NT2/D1 (cell line): ENCODE results near the gene BNIP1.

Experiments used
- DNase-seq: peaks from one replicate; pipeline ENCODE4 v3.0.0-alpha.2; 2011; ENCODE audit warnings: low read depth, low spot score
- H3K27me3 ChIP-seq: 2 replicates; pipeline ENCODE4 v1.6.0; 2011; ENCODE audit warnings: mild to moderate bottlenecking; ENCODE audit not compliant: insufficient read length, insufficient read depth
- H3K36me3 ChIP-seq: 2 replicates; pipeline ENCODE4 v1.6.1; 2011; ENCODE audit warnings: mild to moderate bottlenecking, low read length, mixed read lengths; ENCODE audit not compliant: insufficient read depth, insufficient read length
- H3K4me1 ChIP-seq: 2 replicates; pipeline ENCODE4 v1.5.1; 2011; ENCODE audit not compliant: insufficient read depth, insufficient read length
- H3K4me3 ChIP-seq: 2 replicates; pipeline ENCODE4 v1.5.1; 2011; ENCODE audit warnings: low read depth; ENCODE audit not compliant: insufficient read length
- H3K9ac ChIP-seq: 2 replicates; pipeline ENCODE4 v1.6.0; 2011; ENCODE audit warnings: low read depth; ENCODE audit not compliant: insufficient read length
- H3K9me3 ChIP-seq: 2 replicates; pipeline ENCODE4 v1.5.1; 2011; ENCODE audit warnings: mild to moderate bottlenecking, low read length; ENCODE audit not compliant: insufficient read depth
- SUZ12 ChIP-seq: IDR thresholded peaks from 2 replicates; pipeline ENCODE4 v1.6.1; 2011; ENCODE audit not compliant: insufficient read length, insufficient read depth; ENCODE audit errors: extremely low read depth
- YY1 ChIP-seq: IDR thresholded peaks from 2 replicates; pipeline ENCODE4 v1.6.1; 2011; ENCODE audit not compliant: insufficient read length, insufficient read depth
- ZNF274 ChIP-seq: IDR thresholded peaks from 2 replicates; pipeline ENCODE4 v1.6.1; 2011; ENCODE audit warnings: mild to moderate bottlenecking, low read depth, low read length

The BNIP1 gene

GRCh38 chr5:173165177-173166016, 21.1 kb downstream of the BNIP1 start:
- Histone ChIP-seq H3K9me3 (no peaks in the 10 kb centered on the region), H3K36me3 (peaks cover 18% of the 10 kb centered on the region), H3K4me1 (peaks cover 3% of the 10 kb centered on the region), H3K4me3 (no peak overlapping the region), H3K27me3 (no peaks in the 10 kb centered on the region), H3K9ac (no peak overlapping the region)
- TF ChIP-seq YY1: no peak
- no peak for TF ChIP-seq ZNF274
- no peak for TF ChIP-seq SUZ12
- no peak for DNase-seq

GRCh38 chr5:173172166-173172565, 27.8 kb downstream of the BNIP1 start:
- TF ChIP-seq SUZ12 (no peak), YY1 (no peak), ZNF274 (no peak)
- Histone ChIP-seq H3K4me3 (no peak overlapping the region), H3K9ac (no peak overlapping the region), H3K9me3 (no peaks in the 10 kb centered on the region), H3K27me3 (no peaks in the 10 kb centered on the region), H3K36me3 (no peaks in the 10 kb centered on the region), H3K4me1 (no peaks in the 10 kb centered on the region)
- DNase-seq: no peak

GRCh38 chr5:173175523-173175922, 31.2 kb downstream of the BNIP1 start:
- H3K9me3 ChIP-seq: peaks cover 9% of the 10 kb centered on the region
- H3K36me3 ChIP-seq: no peaks in the 10 kb centered on the region
- DNase-seq: no peak
- TF ChIP-seq YY1 (no peak), ZNF274 (no peak), SUZ12 (no peak)
- H3K27me3 ChIP-seq: no peaks in the 10 kb centered on the region
- H3K4me3 ChIP-seq: no peak overlapping the region
- H3K4me1 ChIP-seq: no peaks in the 10 kb centered on the region
- no peak overlapping the region for H3K9ac ChIP-seq

- Histone ChIP-seq H3K27me3 (no peaks in the 10 kb centered on the region), H3K9ac (no peak overlapping the region), H3K4me1 (no peaks in the 10 kb centered on the region), H3K36me3 (no peaks in the 10 kb centered on the region), H3K9me3 (peaks cover 13% of the 10 kb centered on the region), H3K4me3 (no peak overlapping the region)
- TF ChIP-seq ZNF274: no peak
- TF ChIP-seq YY1: no peak
- no peak for TF ChIP-seq SUZ12
- DNase-seq: no peak
Measured at GRCh38 chr5:173178369-173178910, 34.1 kb downstream of the BNIP1 start.

GRCh38 chr5:173180331-173180730, 36.0 kb downstream of the BNIP1 start:
- Histone ChIP-seq H3K4me1 (no peaks in the 10 kb centered on the region), H3K9ac (no peak overlapping the region), H3K36me3 (no peaks in the 10 kb centered on the region), H3K4me3 (no peak overlapping the region), H3K27me3 (no peaks in the 10 kb centered on the region), H3K9me3 (peaks cover 13% of the 10 kb centered on the region)
- TF ChIP-seq YY1: no peak
- TF ChIP-seq ZNF274: no peak
- TF ChIP-seq SUZ12: no peak
- no peak for DNase-seq

GRCh38 chr5:173187054-173187743, 42.9 kb downstream of the BNIP1 start:
- H3K4me3 ChIP-seq: no peak overlapping the region
- no peaks in the 10 kb centered on the region for H3K4me1 ChIP-seq
- H3K36me3 ChIP-seq: no peaks in the 10 kb centered on the region
- no peaks in the 10 kb centered on the region for H3K9me3 ChIP-seq
- TF ChIP-seq SUZ12 (no peak), YY1 (no peak), ZNF274 (no peak)
- H3K9ac ChIP-seq: no peak overlapping the region
- no peaks in the 10 kb centered on the region for H3K27me3 ChIP-seq
- no peak for DNase-seq

- Histone ChIP-seq H3K36me3 (no peaks in the 10 kb centered on the region), H3K4me1 (no peaks in the 10 kb centered on the region)
Measured at GRCh38 chr5:173188280-173188679, 43.9 kb downstream of the BNIP1 start.

More at GRCh38 chr5:173188280-173188679, 43.9 kb downstream of the BNIP1 start:
- no peak for DNase-seq
- Histone ChIP-seq H3K27me3 (no peaks in the 10 kb centered on the region), H3K9ac (no peak overlapping the region), H3K4me3 (no peak overlapping the region), H3K9me3 (no peaks in the 10 kb centered on the region)
- TF ChIP-seq YY1 (no peak), ZNF274 (no peak), SUZ12 (no peak)
